Left ventricle myocardium inferior (tissue), 1 donor: ENCODE data around the gene MIER2. TPM values are rescaled to one million over a fixed set of nuclear protein-coding genes. Genes with fewer than 3 reads are reported as not detected.

Experiments used
- DNase-seq: peaks from one replicate; pipeline ENCODE4 v3.0.0-alpha.2; 2020
- H3K27ac ChIP-seq: fragments of 200-600 bp; replicated peaks from 2 replicates; pipeline ENCODE4 v1.8.0; 2021
- H3K27me3 ChIP-seq: fragments of 200-600 bp; 2 replicates; pipeline ENCODE4 v1.8.0; 2021; ENCODE audit warnings: low read depth
- H3K36me3 ChIP-seq: fragments of 200-600 bp; 2 replicates; pipeline ENCODE4 v1.8.0; 2021
- H3K4me1 ChIP-seq: fragments of 200-600 bp; 2 replicates; pipeline ENCODE4 v1.8.0; 2021
- H3K4me3 ChIP-seq: fragments of 200-600 bp; 2 replicates; pipeline ENCODE4 v1.8.0; 2021; ENCODE audit warnings: mild to moderate bottlenecking, moderate library complexity
- H3K9me3 ChIP-seq: fragments of 200-600 bp; replicated peaks from 2 replicates; pipeline ENCODE4 v1.8.0; 2021
- intact Hi-C: fragments of 100-400 bp; cut with micrococcal nuclease; formaldehyde crosslinking; loops from one replicate; pipeline ENCODE4 v1.11.0; 2022
- total RNA-seq: library from RNA; stranded (reverse); fragmentation: NEBNext Ultra II Directional; extraction: Animal tissue kit (Norgen Biotek cat#: 25700); gene quantifications from one replicate; pipeline ENCODE4 v1.2.1, GENCODE V29; 2021
- TF ChIP-seq, protein P1 (sequence below): fragments of 200-600 bp; IDR thresholded peaks from 2 replicates; pipeline ENCODE4 v1.8.0; 2021; ENCODE audit warnings: antibody characterized with exemption, mild to moderate bottlenecking, borderline replicate concordance
- donor health status: DM: no; HTN: yes; CAD: no; lungs with severe emphysema.

The MIER2 gene
- total RNA-seq, 1 donor from 2014 or later: 15.9 TPM

DNA sequence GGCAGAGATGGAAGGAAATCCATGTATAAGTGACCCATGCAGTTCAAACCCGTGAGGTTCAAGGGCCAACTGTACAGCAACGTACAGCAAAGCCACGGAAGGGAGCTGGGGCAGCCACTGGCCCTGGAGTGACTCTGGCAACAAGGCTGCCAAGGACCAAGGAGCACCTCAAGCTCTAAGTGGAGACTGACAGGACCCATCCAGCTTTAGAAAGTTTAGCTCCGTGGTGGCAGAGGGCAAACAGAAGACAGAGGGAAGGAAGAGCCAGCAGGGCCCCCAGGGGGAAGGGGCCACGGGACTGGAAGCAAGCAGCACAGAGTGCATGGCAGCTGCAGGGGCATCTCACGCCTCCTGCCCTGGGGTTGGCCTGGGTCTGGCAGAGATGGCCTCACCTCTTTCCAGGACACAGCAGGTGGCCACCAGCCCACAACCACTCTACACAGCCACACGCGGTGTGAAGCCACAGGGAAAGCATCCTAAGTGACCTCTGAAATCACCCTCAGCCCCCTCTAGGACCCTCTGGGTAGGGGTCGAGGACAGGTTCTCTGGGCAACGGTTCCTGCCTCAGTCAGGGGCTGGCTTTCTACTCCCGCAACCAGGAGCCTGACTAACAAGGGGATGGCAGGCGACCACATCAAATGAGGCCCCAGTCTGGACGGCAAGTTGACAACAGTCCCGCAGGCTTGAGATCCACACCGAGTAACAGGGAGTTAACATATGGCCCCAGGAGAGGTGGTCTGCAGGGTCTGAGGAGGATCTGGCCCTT lies 3.8 kb downstream of the MIER2 start:
- TF ChIP-seq, protein P1, sequence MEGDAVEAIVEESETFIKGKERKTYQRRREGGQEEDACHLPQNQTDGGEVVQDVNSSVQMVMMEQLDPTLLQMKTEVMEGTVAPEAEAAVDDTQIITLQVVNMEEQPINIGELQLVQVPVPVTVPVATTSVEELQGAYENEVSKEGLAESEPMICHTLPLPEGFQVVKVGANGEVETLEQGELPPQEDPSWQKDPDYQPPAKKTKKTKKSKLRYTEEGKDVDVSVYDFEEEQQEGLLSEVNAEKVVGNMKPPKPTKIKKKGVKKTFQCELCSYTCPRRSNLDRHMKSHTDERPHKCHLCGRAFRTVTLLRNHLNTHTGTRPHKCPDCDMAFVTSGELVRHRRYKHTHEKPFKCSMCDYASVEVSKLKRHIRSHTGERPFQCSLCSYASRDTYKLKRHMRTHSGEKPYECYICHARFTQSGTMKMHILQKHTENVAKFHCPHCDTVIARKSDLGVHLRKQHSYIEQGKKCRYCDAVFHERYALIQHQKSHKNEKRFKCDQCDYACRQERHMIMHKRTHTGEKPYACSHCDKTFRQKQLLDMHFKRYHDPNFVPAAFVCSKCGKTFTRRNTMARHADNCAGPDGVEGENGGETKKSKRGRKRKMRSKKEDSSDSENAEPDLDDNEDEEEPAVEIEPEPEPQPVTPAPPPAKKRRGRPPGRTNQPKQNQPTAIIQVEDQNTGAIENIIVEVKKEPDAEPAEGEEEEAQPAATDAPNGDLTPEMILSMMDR: no peak
- DNase-seq: no peak
- peak overlapping the region; percentile 81 for H3K27ac ChIP-seq
- no peaks in the 10 kb centered on the region for H3K27me3 ChIP-seq
- peaks cover 65% of the 10 kb centered on the region for H3K4me1 ChIP-seq
- H3K4me3 ChIP-seq: peak overlapping the region; percentile 84
- peaks cover 13% of the 10 kb centered on the region for H3K36me3 ChIP-seq
- no peaks in the 10 kb centered on the region for H3K9me3 ChIP-seq
- intact Hi-C loops: no loop called here

DNA sequence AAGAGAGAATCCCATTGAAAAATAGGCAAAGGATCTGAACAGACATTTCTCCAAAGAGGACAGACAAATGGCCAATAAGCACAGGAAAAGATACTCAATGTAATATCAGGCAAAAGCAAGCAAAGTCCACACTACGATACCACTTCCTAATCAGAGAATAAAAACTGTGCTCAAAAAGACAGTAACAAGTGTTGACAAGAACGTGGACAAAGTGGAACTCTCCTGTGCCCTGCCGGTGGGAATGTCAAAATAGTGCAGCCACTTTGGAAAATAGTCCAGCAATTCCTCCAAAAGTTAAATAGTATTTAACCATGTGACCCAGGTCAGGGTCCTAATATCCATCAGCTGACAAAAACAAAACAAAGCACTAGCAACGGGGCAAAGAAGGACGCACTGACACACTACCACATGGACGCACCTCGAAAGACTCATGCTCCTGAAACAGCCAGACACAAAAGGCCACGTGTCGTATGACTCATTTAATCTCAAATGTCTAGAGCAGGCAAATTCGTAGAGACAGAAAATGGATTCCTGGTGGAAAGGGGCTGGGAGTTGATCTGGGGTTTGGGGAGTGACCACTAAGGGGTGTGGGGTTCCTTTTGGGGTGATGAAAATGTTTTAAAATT lies 5.2 kb downstream of the MIER2 start:
- Histone ChIP-seq H3K4me3 (peak overlapping the region; percentile 84), H3K27ac (no peak overlapping the region), H3K9me3 (no peaks in the 10 kb centered on the region), H3K4me1 (peaks cover 61% of the 10 kb centered on the region), H3K27me3 (no peaks in the 10 kb centered on the region), H3K36me3 (peaks cover 27% of the 10 kb centered on the region)
- TF ChIP-seq, protein P1: no peak
- intact Hi-C loops: no loop called here
- DNase-seq: no peak

DNA sequence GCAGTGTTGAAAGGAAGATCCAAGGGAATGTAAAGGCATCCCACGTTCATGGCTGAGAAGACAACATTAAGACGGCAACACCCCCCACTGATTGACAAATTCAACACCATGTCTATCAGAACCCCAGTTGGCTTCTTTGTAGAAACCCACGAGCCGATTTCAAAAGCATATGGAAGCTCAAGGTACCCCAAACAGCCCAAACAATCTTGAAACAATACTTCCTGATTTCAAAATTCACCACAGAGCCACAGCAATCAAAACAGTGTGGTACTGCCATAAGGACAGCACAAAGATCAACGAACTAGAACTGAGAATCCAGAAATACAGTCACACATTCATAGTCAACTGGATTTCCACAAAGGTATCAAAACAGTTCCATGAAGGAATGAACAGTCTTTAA lies 6.2 kb downstream of the MIER2 start:
- TF ChIP-seq, protein P1: no peak
- Histone ChIP-seq H3K9me3 (no peaks in the 10 kb centered on the region), H3K27ac (no peak overlapping the region), H3K4me3 (no peak overlapping the region), H3K4me1 (peaks cover 52% of the 10 kb centered on the region), H3K27me3 (no peaks in the 10 kb centered on the region), H3K36me3 (peaks cover 34% of the 10 kb centered on the region)
- intact Hi-C loops: no loop called here
- DNase-seq: no peak

DNA sequence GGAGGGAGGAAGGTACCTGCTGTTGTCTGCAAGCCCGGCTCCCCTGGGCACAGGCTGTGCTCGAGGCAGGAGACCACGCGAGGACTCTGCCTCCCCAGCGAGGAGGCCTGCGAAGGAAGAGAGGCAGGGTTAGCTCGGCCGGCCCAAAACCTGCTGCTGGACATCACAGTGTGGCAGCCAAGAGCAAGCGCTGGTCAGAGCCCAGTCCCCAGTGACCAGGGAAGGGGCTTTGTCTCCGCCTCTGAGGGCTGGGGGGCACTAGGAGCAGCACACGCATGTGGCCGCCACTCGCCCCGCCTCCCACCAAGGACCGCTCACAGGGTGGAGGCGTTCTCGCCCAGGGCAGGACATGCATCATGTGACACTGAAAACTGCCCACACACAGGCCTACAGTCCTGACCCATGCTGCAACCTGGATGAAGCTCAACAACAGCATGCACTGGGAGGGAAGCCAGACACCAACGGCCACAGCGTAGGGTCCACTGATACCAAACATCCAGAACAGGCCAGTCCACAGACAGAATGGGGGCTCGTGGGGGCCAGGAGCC lies 8.5 kb downstream of the MIER2 start:
- H3K27me3 ChIP-seq: no peaks in the 10 kb centered on the region
- intact Hi-C loops: no loop called here
- no peaks in the 10 kb centered on the region for H3K9me3 ChIP-seq
- no peak overlapping the region for H3K4me3 ChIP-seq
- peaks cover 44% of the 10 kb centered on the region for H3K36me3 ChIP-seq
- TF ChIP-seq, protein P1: no peak
- peaks cover 30% of the 10 kb centered on the region for H3K4me1 ChIP-seq
- no peak for DNase-seq
- H3K27ac ChIP-seq: no peak overlapping the region

DNA sequence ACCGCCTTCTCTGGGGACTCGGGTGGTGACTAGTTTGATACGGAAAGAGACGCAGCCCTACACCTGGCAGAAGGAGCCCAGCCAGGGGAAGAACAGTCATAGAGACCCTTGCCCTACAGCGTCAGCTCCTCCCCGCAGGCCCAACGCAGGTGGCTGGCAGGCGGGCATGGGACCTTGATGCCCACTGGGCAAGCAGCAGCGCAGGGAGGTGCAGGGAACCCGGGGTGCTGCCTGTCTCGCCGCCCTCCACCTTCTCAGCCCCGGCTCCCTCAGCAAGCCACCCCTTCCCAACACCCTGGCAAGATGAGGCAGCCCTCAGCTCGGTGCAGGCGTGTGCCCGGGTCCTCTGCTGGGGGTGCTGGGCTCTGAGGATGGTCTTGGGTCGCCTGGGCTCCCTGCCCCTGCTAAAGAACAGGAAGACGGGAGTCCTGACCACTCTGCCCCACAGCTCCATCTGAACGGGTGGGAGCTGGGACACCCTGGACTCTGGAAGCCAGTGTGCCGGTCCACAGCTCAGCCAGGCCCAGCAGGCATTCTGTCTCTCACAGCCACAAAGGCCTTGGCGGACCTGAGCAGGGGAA lies 9.0 kb downstream of the MIER2 start:
- Histone ChIP-seq H3K27me3 (no peaks in the 10 kb centered on the region), H3K36me3 (peaks cover 49% of the 10 kb centered on the region), H3K4me3 (no peak overlapping the region), H3K4me1 (peaks cover 24% of the 10 kb centered on the region), H3K9me3 (peaks cover 3% of the 10 kb centered on the region), H3K27ac (no peak overlapping the region)
- no peak for DNase-seq
- intact Hi-C loops: no loop called here
- TF ChIP-seq, protein P1: no peak
